HG02571 (cell line): Measurements from ENCODE around the gene TMEM131L.

Experiments used
- ATAC-seq: cut with Tn5 transposase; IDR thresholded peaks from one replicate; pipeline ENCODE4 v1.9.1; 2021; ENCODE audit warnings: mild to moderate bottlenecking, moderate library complexity; ENCODE audit not compliant: unreplicated experiment

The TMEM131L gene

DNA sequence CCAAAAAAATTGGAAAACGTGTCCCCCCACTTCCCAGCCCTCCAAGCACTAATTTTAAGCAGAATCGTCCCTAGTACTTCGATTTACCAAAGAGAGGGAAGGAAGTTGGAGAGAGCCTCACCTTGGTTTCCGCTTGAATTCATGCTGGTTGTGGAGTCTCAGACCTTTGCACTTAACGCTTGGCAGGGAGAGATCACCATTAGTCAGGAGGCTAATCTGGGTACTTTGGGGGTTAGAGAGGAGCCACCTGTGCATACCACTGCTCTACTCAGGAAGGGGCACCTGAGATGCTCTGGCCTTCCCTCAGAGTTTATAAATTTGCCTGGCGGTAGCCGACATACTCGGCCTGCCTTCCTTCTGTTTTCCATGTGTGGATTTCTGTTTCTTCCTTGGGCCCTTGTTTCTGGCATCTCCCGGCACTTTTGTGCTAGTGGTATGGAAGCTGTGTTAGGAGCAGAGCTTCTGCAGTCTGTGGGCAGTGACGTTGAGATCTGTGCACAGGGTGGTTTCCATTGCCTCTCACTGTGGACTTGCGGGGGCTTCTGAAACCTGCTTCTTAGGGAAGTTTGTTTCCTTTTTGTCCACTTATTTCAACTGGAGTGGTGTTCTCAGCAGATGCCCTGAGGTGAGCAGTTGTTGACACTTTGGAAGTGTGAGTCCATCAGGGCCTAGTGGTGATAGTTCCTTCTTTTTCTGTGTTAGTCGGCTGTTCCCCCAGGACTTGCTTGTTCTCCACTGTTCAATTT is 104.2 kb downstream of the TMEM131L start:
- peak; percentile 44 for ATAC-seq

- no peak for ATAC-seq
These were observed 104.9 kb downstream of the TMEM131L start for GRCh38 chr4:153571006-153571545.

GRCh38 chr4:153572609-153573008 is 106.4 kb downstream of the TMEM131L start:
- ATAC-seq, result no peak

DNA sequence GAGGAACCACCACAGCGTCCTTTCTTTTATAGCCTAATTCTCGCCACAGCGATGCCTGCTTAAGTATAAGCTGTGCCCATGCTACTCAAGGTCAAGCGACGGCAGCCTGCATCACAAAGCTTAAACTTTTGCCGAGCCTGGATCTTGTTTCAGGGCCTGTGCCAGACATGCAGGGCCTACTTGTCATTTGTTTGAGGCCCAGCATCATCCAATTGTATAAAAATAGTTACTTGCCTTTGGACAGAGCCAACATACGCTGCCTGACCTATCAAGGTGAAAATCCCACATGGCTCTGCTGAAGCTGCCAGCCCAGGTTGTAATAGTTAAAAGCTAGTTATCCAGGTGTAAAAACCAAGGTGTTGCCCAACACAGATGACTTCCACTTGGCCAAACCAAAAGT is 107.1 kb downstream of the TMEM131L start:
- ATAC-seq, result no peak

- peak; percentile 51 for ATAC-seq
These were observed 108.0 kb downstream of the TMEM131L start for GRCh38 chr4:153573881-153574802.

GRCh38 chr4:153576443-153576774 is 110.2 kb downstream of the TMEM131L start:
- no peak for ATAC-seq

GRCh38 chr4:153577053-153577452 is 110.9 kb downstream of the TMEM131L start:
- no peak for ATAC-seq

- ATAC-seq, result no peak
These were observed 113.2 kb downstream of the TMEM131L start for GRCh38 chr4:153579410-153579809.

- no peak for ATAC-seq
These were observed 113.7 kb downstream of the TMEM131L start for GRCh38 chr4:153579872-153580271.

- ATAC-seq, result no peak
These were observed 117.0 kb downstream of the TMEM131L start for GRCh38 chr4:153582954-153583702.

GRCh38 chr4:153585026-153585425 is 118.9 kb downstream of the TMEM131L start:
- ATAC-seq, result no peak

GRCh38 chr4:153589703-153590595 is 123.8 kb downstream of the TMEM131L start:
- no peak for ATAC-seq

DNA sequence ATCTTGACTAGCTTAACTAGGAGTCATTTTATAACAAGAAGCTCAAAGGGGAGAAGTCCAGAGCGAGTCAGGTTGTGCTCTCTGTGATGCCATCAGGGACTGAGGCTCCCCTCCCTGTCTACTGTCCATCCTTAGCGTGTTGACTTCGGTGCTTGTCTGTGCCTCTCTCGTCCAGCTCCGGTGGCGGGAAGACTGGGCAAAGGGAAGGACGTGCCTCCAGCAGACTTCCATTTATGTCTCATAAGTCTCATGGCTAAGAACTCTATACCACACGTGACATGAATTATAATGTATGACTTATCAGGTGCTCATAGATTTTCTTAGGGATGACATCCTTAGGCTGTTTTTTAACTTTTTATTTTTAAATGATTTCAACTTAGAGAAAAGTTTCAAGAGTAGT is 125.3 kb downstream of the TMEM131L start:
- no peak for ATAC-seq

DNA sequence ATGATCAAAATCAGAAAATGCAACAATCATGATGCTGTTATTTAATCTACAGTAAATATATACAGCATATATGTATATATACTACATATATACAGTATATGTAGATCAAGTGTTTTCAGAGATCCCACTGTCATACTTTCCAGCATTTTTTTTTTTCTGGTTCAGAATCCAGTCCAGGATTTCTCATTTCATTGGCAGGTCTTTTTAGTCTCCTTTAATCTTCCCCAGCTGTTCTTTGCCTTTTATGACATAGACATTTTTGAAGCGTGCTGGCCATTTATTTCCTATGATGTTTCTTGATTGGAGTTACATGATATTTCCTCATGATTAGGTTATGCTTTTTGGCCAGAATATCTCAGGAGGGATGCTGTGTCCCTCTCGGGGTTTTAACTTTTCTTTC is 125.9 kb downstream of the TMEM131L start:
- no peak for ATAC-seq

DNA sequence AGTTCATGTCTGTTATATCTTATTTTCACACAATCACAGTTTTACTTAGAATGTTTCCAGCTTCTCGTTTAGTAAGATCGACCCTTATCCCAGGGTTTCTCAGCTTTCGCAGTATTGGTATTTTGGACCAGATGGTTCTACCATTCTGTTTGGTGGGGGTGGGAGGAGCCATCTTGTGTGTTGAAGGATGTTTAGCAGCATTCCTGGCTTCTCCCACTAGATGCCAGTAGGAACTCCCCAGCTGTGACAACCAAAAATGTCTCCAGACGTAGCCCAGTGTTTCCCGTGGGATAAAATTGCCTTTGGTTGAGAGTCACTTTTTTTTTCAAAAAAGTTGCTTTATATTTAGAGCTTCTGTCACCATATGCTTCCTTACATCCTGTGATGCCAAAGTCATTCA is 127.0 kb downstream of the TMEM131L start:
- ATAC-seq, result no peak

GRCh38 chr4:153594210-153594609 is 128.1 kb downstream of the TMEM131L start:
- ATAC-seq, result no peak

- ATAC-seq, result no peak
These were observed 129.9 kb downstream of the TMEM131L start for GRCh38 chr4:153595894-153596601.

DNA sequence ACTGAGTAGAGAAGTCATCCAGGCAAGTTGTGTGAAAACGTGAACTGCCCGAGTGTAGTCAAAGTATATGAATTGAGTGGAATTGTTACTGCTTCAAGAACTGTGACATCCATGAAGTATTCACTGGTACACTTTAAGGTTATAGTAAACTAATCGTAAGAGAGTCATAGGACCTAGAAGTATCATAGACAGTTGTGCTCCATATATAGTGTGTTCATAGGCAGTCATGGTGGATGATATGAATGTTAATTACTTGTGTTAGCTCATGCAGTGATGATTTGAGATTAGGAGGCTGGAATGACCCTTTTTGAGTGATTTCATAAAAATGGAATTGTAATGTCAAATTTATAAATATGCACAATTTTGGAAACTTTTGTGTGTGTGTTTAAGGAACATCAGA is 136.6 kb downstream of the TMEM131L start:
- no peak for ATAC-seq

- ATAC-seq, result no peak
These were observed 137.1 kb downstream of the TMEM131L start for GRCh38 chr4:153603258-153603657.

- no peak for ATAC-seq
These were observed 137.7 kb downstream of the TMEM131L start for GRCh38 chr4:153603835-153604234.
